GM10266 (cell line): ENCODE data around the gene UBE3A.
A peak's percentile ranks its signal among the peaks of the same experiment; 100 is the strongest.

ENCODE experiments used
- DNase-seq: peaks from one replicate; pipeline ENCODE4 v3.0.0; 2012; ENCODE audit errors: extremely low spot score
- TF ChIP-seq, protein P1 (sequence below): IDR thresholded peaks from 2 replicates; pipeline ENCODE4 v1.5.1; 2012; ENCODE audit warnings: mild to moderate bottlenecking, low read depth; ENCODE audit not compliant: control insufficient read depth, insufficient read depth; ENCODE audit errors: missing control alignments

UBE3A gene

DNA sequence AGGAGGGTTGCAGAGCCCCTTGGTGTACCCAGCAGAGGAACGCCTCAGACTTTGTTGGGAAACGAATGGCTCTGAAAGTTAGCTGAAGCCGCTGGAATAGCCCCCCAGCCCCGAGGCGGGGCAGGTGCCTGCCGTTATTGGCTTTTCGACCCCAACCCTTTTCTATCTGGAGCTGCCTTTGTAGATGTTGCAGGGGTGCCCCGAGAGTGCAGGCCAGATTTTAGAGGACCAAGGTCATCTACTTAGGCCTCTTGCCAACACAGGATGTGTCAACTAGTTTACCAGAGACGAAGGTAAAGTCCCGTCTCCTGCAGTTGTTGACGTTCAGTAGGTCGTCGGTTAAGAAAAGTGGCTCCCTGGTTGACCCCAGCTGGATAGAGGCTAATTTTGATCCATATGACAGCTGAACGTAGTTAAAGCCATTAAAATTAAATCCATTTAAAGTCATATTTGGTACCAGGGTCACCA, 579 bp upstream of the UBE3A start:
- DNase-seq, result peak; percentile 16
- TF ChIP-seq, protein P1, sequence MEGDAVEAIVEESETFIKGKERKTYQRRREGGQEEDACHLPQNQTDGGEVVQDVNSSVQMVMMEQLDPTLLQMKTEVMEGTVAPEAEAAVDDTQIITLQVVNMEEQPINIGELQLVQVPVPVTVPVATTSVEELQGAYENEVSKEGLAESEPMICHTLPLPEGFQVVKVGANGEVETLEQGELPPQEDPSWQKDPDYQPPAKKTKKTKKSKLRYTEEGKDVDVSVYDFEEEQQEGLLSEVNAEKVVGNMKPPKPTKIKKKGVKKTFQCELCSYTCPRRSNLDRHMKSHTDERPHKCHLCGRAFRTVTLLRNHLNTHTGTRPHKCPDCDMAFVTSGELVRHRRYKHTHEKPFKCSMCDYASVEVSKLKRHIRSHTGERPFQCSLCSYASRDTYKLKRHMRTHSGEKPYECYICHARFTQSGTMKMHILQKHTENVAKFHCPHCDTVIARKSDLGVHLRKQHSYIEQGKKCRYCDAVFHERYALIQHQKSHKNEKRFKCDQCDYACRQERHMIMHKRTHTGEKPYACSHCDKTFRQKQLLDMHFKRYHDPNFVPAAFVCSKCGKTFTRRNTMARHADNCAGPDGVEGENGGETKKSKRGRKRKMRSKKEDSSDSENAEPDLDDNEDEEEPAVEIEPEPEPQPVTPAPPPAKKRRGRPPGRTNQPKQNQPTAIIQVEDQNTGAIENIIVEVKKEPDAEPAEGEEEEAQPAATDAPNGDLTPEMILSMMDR, result no peak

DNA sequence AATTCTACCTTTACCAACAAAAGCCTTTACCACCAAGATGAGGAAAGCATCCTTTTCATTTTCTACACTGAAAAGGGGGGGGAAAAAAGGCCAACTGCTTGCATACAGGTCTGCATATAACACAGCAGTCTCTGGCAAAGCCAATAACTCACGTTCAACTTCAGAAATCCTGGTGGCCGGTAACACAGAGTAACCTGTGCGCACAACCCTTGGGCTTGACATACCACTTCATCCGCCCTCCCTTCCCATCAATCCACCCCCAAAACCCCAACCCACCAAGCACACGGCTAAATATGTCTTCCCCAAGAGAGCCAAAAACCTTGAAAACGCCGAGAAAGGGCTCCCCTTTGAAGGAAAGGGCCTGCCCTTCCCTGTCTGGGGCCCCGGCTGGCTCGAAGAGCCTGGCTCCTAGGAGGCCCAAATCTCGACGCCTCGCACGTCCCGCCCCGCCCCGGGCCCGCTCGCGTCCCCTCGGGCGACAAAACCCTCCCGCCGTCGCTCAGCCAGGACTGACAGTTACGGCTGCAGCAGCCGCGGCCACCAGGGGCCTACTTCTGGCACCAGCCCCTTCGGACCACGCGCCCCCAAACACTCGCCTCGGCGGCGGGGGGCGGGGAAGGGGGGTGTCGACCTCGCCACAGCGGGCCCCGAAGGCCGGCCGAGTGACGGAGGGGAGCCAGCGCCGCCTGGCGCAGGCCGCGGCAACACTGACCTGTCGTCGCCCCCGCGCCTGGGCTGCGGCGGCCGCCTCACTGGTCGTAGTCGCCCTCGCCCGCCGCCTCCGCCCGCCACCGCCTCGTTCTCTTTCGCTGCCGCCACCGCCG, 835 bp downstream of the UBE3A start:
- TF ChIP-seq, protein P1, result peak; percentile 72
- DNase-seq, result peak; percentile 67

DNA sequence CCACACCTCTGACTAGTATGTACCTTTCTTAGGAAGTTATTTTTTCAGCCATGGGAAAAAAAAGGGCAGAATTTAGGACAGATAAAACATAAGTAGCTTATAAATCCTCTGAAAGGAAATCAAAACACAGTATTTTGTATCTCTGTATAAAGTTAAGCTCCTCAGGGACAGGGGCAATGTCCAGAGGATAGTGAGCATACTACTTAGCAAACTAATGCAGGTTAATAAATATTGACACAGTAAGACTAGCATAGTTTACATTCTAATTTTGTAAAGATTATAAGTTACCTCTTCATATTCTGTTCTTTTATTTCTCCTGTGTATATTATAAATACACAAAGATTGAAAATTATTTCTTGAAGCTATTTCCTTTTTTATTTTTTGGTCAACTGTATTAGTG, 2.1 kb downstream of the UBE3A start:
- TF ChIP-seq, protein P1, result no peak
- no peak for DNase-seq

DNA sequence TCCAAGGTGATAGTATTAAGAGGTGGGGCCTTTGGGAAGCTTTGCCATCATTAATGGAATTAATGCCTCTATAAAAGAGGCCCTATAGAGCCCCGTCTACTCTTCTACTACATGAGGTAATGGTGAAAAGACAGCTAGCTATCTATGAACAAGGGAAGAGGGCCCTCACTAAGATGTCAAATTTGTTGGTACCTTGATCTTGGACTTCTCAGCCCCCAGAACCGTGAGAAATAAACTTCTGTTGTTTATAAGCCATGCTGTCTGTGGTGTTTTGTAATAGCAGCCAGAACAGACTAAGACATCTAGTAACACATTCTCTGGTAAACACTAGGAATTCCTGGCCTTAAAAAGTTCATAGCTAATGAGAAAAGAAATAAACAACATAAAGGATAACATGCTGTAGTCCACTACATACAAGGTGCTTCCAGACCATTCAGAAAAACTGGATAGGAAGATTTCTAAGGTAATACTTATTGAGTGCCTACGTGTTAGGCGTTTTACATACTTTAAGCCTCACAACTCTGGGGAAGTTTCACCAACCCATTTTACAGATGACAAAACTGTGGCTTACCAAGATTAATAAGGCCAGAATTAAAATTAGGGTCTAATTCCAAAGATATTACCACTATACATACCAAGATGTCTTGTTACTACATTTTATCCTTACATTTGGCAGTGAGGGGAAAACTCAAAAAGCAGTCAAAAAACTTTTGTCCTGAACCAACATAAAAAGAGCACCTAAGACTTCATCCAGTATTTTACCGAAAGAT, 3.2 kb downstream of the UBE3A start:
- no peak for DNase-seq
- TF ChIP-seq, protein P1, result no peak

DNA sequence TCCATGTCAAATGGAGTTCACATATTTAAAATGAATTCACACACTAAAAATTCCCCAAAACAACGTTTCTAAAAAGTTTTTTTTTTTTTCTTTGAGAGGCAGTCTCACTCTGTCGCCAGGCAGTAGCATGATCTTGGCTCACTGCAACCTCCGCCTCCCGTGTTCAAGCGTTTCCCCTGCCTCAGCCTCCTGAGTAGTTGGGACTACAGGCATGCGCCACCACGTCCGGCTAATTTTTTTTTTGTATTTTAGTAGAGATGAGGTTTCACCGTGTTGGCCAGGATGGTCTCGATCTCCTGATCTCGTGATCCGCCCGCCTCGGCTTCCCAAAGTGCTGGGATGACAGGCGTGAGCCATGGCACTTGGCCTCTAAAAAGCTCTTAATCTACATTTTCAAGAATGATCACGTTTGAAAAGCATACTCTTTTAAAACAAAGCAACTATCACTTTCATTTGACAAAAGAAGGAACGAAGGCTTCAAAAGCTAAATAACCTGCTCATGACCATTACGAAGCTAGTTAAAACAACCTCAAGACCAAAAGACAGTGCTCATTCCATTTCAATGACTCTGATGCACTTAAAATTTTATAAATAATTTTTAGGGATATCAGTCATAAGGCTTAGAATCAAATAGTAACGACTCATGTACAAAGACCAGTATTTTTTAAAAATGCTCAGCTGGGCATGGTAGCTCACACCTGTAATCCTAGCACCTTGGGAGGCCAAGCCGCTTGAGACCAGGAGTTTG, 5.5 kb downstream of the UBE3A start:
- TF ChIP-seq, protein P1, result no peak
- DNase-seq, result no peak

DNA sequence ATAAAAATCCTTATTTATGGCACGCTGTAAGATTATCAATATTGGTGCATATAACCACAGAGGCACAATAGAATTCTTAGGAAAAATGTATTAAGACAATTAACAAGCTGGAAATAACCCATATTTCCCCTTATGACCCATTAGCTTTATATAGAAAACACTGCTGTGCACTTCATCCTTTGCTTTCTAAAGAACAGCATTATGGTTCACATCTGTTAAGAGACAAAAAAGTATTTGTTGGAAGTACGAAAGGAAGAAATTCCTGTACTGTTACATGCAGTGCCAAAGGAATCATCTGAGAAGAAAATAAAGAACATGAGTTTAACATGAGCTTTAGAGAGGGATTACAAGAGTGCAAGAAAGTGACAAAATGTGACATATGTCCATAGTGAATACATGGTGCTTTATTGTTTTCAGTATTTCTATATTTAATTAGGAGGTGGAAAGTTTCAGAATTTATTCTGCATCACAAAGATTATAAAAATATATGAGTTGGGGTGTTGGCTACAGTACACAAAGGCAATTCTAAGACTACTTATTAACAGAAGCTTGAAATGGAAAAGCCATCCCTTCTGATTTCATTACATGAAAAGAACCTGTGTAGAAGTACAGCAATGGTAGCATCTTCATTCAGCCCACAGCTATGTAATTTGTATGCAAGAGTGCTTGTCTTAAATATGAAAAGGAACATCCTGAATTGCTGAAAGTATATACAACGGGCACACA, 6.8 kb downstream of the UBE3A start:
- DNase-seq, result no peak
- TF ChIP-seq, protein P1, result no peak
